HCT116 (cell line): Measurements from ENCODE around the gene GPS1. TPM values are rescaled to one million over a fixed set of nuclear protein-coding genes. Genes with fewer than 3 reads are reported as not detected.

ENCODE experiments used
- ATAC-seq: fragments of 200-7000 bp; cut with Tn5 transposase; 2 replicates; pipeline ENCODE4 v1.9.1; 2020; ENCODE audit warnings: mild to moderate bottlenecking, moderate library complexity
- BruUV-seq: library from RNA; stranded (reverse); fragments of 400-500 nt; replicated peaks from 2 replicates; lab custom pipeline; 2021; lab: Mats Ljungman, UMichigan
- CTCF ChIA-PET: fragments of 300-600 bp; sonication (Branson Sonifier 250); formaldehyde crosslinking; loops from one replicate; lab custom pipeline; 2021; ENCODE audit warnings: antibody characterized with exemption; lab: Charles Lee
- POLR2A ChIA-PET: fragments of 300-600, 350-600 bp; sonication (Branson Sonifier 250); formaldehyde crosslinking; loops from one replicate; lab custom pipeline; 2021; ENCODE audit warnings: antibody characterized with exemption; lab: Charles Lee
- RAD21 ChIA-PET, 2 experiments: fragments of 300-600 bp; sonication (Branson Sonifier 250); formaldehyde crosslinking; loops; one replicate each; lab custom pipeline; 2023; ENCODE audit warnings: low total read pairs in 2 of 2; ENCODE audit not compliant: uncharacterized antibody in 2 of 2, unreplicated experiment in 2 of 2, low non-redundant PET in 1 of 2; lab: Charles Lee
- DNase-seq: peaks from one replicate; pipeline ENCODE4 v3.0.0-alpha.2; 2010; ENCODE audit warnings: low read depth, low spot score
- H2AFZ ChIP-seq: fragments of 200-600 bp; shearing (Covaris generic), sonication (generic); 2 replicates; pipeline ENCODE4 v1.6.1; 2017; ENCODE audit warnings: low read depth, mixed run types, mixed read lengths, antibody characterized with exemption, low read length; ENCODE audit not compliant: poor library complexity, severe bottlenecking
- H3K27ac ChIP-seq: 2 replicates; pipeline ENCODE4 v1.5.1; 2012; ENCODE audit warnings: low read depth, low read length
- H3K27me3 ChIP-seq: fragments of 200-600 bp; sonication (generic); 2 replicates; pipeline ENCODE4 v1.6.1; 2016; ENCODE audit warnings: mixed run types, low read length, mixed read lengths; ENCODE audit not compliant: insufficient read depth
- H3K36me3 ChIP-seq, 2 experiments: fragments of 200-500 bp in 1 of 2; fragments of 200-600 bp in 1 of 2; sonication (Bioruptor generic) in 1 of 2; sonication (generic) in 1 of 2; 2 replicates each; pipeline versions ENCODE4 v1.5.1 to v1.6.1; 2014 to 2016; ENCODE audit warnings: low read length in 2 of 2, inconsistent platforms in 1 of 2, mixed read lengths in 1 of 2, mixed run types in 1 of 2; ENCODE audit not compliant: insufficient read depth in 2 of 2, control insufficient read depth in 1 of 2
- H3K4me1 ChIP-seq, 2 experiments: fragments of 200-600 bp in 1 of 2; sonication (generic) in 1 of 2; 2 replicates each; pipeline versions ENCODE4 v1.5.1 to v1.6.1; 2012 to 2017; ENCODE audit warnings: low read length in 2 of 2, inconsistent platforms in 1 of 2, mild to moderate bottlenecking in 1 of 2, mixed read lengths in 1 of 2, mixed run types in 1 of 2, moderate library complexity in 1 of 2; ENCODE audit not compliant: insufficient read depth in 2 of 2, control insufficient read depth in 1 of 2
- H3K4me2 ChIP-seq: fragments of 200-600 bp; sonication (generic); 2 replicates; pipeline ENCODE4 v1.6.1; 2017; ENCODE audit warnings: mixed run types, low read length, mixed read lengths
- H3K4me3 ChIP-seq, 2 experiments: fragments of 200-600 bp in 1 of 2; sonication (generic) in 1 of 2; replicated peaks in 1 of 2; 2 replicates each; pipeline ENCODE4 v1.5.1; 2011 to 2016; ENCODE audit warnings: low read length in 2 of 2, control low read depth in 1 of 2, low read depth in 1 of 2, mild to moderate bottlenecking in 1 of 2, mixed read lengths in 1 of 2, mixed run types in 1 of 2
- H3K79me2 ChIP-seq: fragments of 200-600 bp; sonication (generic); 2 replicates; pipeline ENCODE4 v1.6.1; 2017; ENCODE audit warnings: mild to moderate bottlenecking, mixed run types, low read length, moderate library complexity, mixed read lengths; ENCODE audit not compliant: insufficient read depth
- H3K9ac ChIP-seq: fragments of 200-600 bp; sonication (generic); 2 replicates; pipeline ENCODE4 v1.6.1; 2016; ENCODE audit warnings: low read length, mixed read lengths
- H3K9me2 ChIP-seq: fragments of 200-600 bp; sonication (generic), shearing (Covaris generic); 2 replicates; pipeline ENCODE4 v1.6.1; 2017; ENCODE audit warnings: mixed run types, mild to moderate bottlenecking, moderate library complexity; ENCODE audit not compliant: insufficient read depth
- H3K9me3 ChIP-seq, 2 experiments: fragments of 200-500 bp in 1 of 2; fragments of 200-600 bp in 1 of 2; sonication (Bioruptor generic) in 1 of 2; sonication (generic) in 1 of 2; 2 replicates each; pipeline ENCODE4 v1.6.1; 2014 to 2017; ENCODE audit warnings: low read length in 2 of 2, mixed read lengths in 2 of 2, inconsistent platforms in 1 of 2, low read depth in 1 of 2, mild to moderate bottlenecking in 1 of 2, mixed run types in 1 of 2, moderate library complexity in 1 of 2; ENCODE audit not compliant: control insufficient read depth in 1 of 2, insufficient read depth in 1 of 2
- H4K20me1 ChIP-seq: fragments of 200-600 bp; sonication (generic), shearing (Covaris generic); 2 replicates; pipeline ENCODE4 v1.6.1; 2017; ENCODE audit warnings: mixed run types, mild to moderate bottlenecking, moderate library complexity; ENCODE audit not compliant: insufficient read depth
- EZH2 ChIP-seq: fragments of 200-600 bp; sonication (generic); IDR thresholded peaks from 2 replicates; pipeline ENCODE4 v1.6.1; 2017; ENCODE audit warnings: antibody characterized with exemption, mixed run types
- POLR2A ChIP-seq: IDR thresholded peaks from 2 replicates; pipeline ENCODE4 v1.7.0; 2011; ENCODE audit warnings: borderline replicate concordance; ENCODE audit not compliant: insufficient read depth, insufficient read length; ENCODE audit errors: extremely low read depth
- POLR2AphosphoS5 ChIP-seq: IDR thresholded peaks from 2 replicates; pipeline ENCODE4 v1.6.1; 2011; ENCODE audit warnings: mild to moderate bottlenecking, low read depth, low read length, moderate library complexity
- SIN3A ChIP-seq: IDR thresholded peaks from 2 replicates; pipeline ENCODE4 v1.6.1; 2012; ENCODE audit warnings: low read depth
- SP1 ChIP-seq: IDR thresholded peaks from 2 replicates; pipeline ENCODE4 v1.6.1; 2012; ENCODE audit warnings: low read depth
- SRF ChIP-seq: IDR thresholded peaks from 2 replicates; pipeline ENCODE4 v1.6.1; 2012; ENCODE audit warnings: low read depth
- TCF7L2 ChIP-seq: IDR thresholded peaks from 2 replicates; pipeline ENCODE4 v1.7.0; 2011; ENCODE audit warnings: borderline replicate concordance, inconsistent platforms; ENCODE audit not compliant: insufficient read depth, insufficient read length; ENCODE audit errors: extremely low read depth
- YY1 ChIP-seq: IDR thresholded peaks from 2 replicates; pipeline ENCODE4 v1.6.1; 2011; ENCODE audit warnings: low read length, low read depth, moderate library complexity, mild to moderate bottlenecking; ENCODE audit not compliant: insufficient replicate concordance; ENCODE audit errors: extremely low read depth
- ZFX ChIP-seq: fragments of 450-650 bp; IDR thresholded peaks from 2 replicates; pipeline ENCODE4 v1.6.1; 2017
- ZNF274 ChIP-seq: fragments of 200-500 bp; sonication (Bioruptor generic); IDR thresholded peaks from 2 replicates; pipeline ENCODE4 v1.6.1; 2014; ENCODE audit warnings: mild to moderate bottlenecking, low read depth, low read length, inconsistent platforms
- intact Hi-C: fragments of 100-400 bp; cut with micrococcal nuclease; formaldehyde crosslinking; loops from 2 replicates; pipeline ENCODE4 v1.10.0; 2022
- total RNA-seq: library from RNA; stranded (reverse); gene quantifications from one replicate; pipeline ENCODE4 v1.2.1, GENCODE V29; 2021; ENCODE audit not compliant: unreplicated experiment
- TF ChIP-seq, protein P1 (sequence below): IDR thresholded peaks from 2 replicates; pipeline ENCODE4 v1.6.1; 2012
- TF ChIP-seq, protein P2 (sequence below): IDR thresholded peaks from 2 replicates; pipeline ENCODE4 v1.6.1; 2012

GPS1 gene
- total RNA-seq, 1 experiment from 2014 or later: 205 TPM

DNA sequence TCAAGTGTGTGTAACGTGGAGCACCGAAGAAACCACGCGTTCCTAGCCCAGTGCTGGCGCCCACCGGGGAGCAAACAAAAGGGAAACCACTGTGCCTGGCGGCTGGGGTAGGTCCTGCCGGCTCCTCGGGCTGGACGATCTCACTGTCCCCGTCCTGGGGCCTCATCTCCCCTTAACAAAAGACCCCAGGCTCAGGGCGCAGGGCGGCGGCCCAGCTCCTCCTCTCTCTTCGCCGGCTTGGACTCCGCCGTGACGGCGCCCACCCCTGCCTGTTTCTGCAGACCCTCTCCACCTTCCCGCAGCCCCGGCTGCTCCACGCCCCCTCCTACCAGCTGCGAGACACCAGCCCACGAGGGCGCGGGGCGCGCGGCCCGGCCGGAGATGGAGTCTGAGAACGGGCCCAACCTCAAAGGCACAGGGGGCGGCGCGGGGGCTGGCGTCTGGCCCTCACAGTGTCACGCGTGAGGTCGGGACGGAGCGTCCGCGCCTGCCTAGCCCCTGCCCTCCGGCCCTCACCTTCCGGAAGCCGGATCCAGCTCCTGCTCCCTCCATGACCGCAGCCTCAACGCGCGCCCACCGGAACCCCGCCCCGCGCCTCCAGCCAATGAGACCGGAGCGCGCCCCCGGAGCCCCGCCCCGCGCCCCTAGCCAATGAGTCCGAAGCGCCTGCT lies 29.3 kb upstream of the GPS1 start, which contains the start of gene CENPX:
Gene CENPX (minus strand): TSS at position 569 of the 671 bp plus-strand sequence. CDS start 17 bp downstream, at position 552.
- Histone ChIP-seq H3K79me2 (peaks cover 46% of the 10 kb centered on the region), H3K9ac (peak within 1 kb of the TSS; percentile 98), H3K4me1 (peaks cover 29 to 47% of the 10 kb centered on the region in 2 experiments), H3K27ac (peak within 1 kb of the TSS; percentile 96), H3K9me2 (no peaks in the 10 kb centered on the region), H3K27me3 (no peaks in the 10 kb centered on the region), H3K9me3 (no peaks in the 10 kb centered on the region), H4K20me1 (peaks cover 4% of the 10 kb centered on the region; the same call in 1 of the 2 replicates), H2AFZ (no peak within 1 kb of the TSS), H3K4me3 (peak within 1 kb of the TSS; percentile 89 to 100), H3K4me2 (peak within 1 kb of the TSS; percentile 99), H3K36me3 (peaks cover 0 to 10% of the 10 kb centered on the region in 2 experiments; a peak in 1 of 4 replicates)
- DNase-seq: no peak
- CTCF ChIA-PET: interaction anchor here (0.6 to 5.3 kb wide), 23 partner anchors 8 to 347 kb away, joined by 3 to 151 read pairs (median 5); partner anchors contain the start of genes ARHGDIA, DCXR, MAFG and NOTUM
- TSS peak; percentile 72 for BruUV-seq
- POLR2A ChIA-PET: interaction anchor here (0.6 to 1.9 kb wide), 16 partner anchors 9 to 473 kb away, joined by 3 to 6 read pairs (median 4); partner anchors contain the start of genes DCXR, MAFG and RAC3
- peak; percentile 0; the same call in 1 of the 2 replicates for ATAC-seq
- TF ChIP-seq, protein P1, sequence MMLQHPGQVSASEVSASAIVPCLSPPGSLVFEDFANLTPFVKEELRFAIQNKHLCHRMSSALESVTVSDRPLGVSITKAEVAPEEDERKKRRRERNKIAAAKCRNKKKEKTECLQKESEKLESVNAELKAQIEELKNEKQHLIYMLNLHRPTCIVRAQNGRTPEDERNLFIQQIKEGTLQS: no peak
- TF ChIP-seq ZNF274: no peak
- no peak for TF ChIP-seq TCF7L2
- no peak for TF ChIP-seq SP1
- no peak for TF ChIP-seq SIN3A
- peak; percentile 73 for TF ChIP-seq YY1
- peak; percentile 55; the same call in 1 of the 2 replicates for TF ChIP-seq ZFX
- TF ChIP-seq, protein P2, sequence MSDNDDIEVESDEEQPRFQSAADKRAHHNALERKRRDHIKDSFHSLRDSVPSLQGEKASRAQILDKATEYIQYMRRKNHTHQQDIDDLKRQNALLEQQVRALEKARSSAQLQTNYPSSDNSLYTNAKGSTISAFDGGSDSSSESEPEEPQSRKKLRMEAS: no peak; the same call in 1 of the 2 replicates
- no peak for TF ChIP-seq SRF
- peak; percentile 87 for TF ChIP-seq POLR2AphosphoS5
- TF ChIP-seq EZH2: no peak
- TF ChIP-seq POLR2A: peak; percentile 57
- RAD21 ChIA-PET: interaction anchor here (0.6 to 5.3 kb wide), 9 partner anchors 15 to 288 kb away, joined by 3 to 50 read pairs (median 6); partner anchors contain the start of genes NOTUM (in 2 of the 2) and DCXR (in 1 of the 2)
- intact Hi-C loops: loop anchor here (5.0 kb wide), 2 partner anchors 110 to 730 kb away; partner anchors contain the start of genes PCYT2 and TBCD
